Fibroblast of villous mesenchyme (primary cell): ENCODE measurements around the gene KCTD3. TPM values are rescaled to one million over a fixed set of nuclear protein-coding genes. Genes with fewer than 3 reads are reported as not detected.

ENCODE experiments used
- DNase-seq: peaks from one replicate; pipeline ENCODE4 v3.0.0-alpha.2; 2010; ENCODE audit warnings: low read depth
- H3K4me3 ChIP-seq: 2 replicates; pipeline ENCODE4 v1.5.1; 2011; ENCODE audit warnings: low read depth, mild to moderate bottlenecking, low read length
- CTCF ChIP-seq: IDR thresholded peaks from 2 replicates; pipeline ENCODE4 v1.5.1; 2012; ENCODE audit warnings: low read depth, mild to moderate bottlenecking, low read length; ENCODE audit not compliant: insufficient read depth
- total RNA-seq: library from RNA; depleted of rRNA; stranded (reverse); fragments of >200 nt; gene quantifications from 2 replicates; pipeline ENCODE4 v1.2.3, GENCODE V29; 2012

The KCTD3 gene
- total RNA-seq, 1 donor: 60.9 TPM

GRCh38 chr1:215652371-215652770, 85.3 kb downstream of the KCTD3 start:
- no peak for TF ChIP-seq CTCF
- H3K4me3 ChIP-seq: no peak overlapping the region
- no peak for DNase-seq

GRCh38 chr1:215657047-215657446, 89.9 kb downstream of the KCTD3 start:
- TF ChIP-seq CTCF: no peak
- DNase-seq: no peak
- H3K4me3 ChIP-seq: no peak overlapping the region

GRCh38 chr1:215660259-215660658, 93.2 kb downstream of the KCTD3 start:
- DNase-seq: no peak
- TF ChIP-seq CTCF: no peak
- H3K4me3 ChIP-seq: no peak overlapping the region

GRCh38 chr1:215661033-215661432, 93.9 kb downstream of the KCTD3 start:
- no peak for TF ChIP-seq CTCF
- DNase-seq: no peak
- no peak overlapping the region for H3K4me3 ChIP-seq

- peak; percentile 6 for DNase-seq
- no peak for TF ChIP-seq CTCF
- no peak overlapping the region for H3K4me3 ChIP-seq
Observed at GRCh38 chr1:215665215-215665614, 98.1 kb downstream of the KCTD3 start.

GRCh38 chr1:215667761-215668160, 100.7 kb downstream of the KCTD3 start:
- DNase-seq: no peak
- no peak for TF ChIP-seq CTCF
- no peak overlapping the region for H3K4me3 ChIP-seq

GRCh38 chr1:215669806-215670491, 102.8 kb downstream of the KCTD3 start:
- DNase-seq: no peak
- no peak for TF ChIP-seq CTCF
- H3K4me3 ChIP-seq: no peak overlapping the region
